GM19328 (cell line): ENCODE results near the gene NUDT14.

Source experiments
- ATAC-seq: cut with Tn5 transposase; IDR thresholded peaks from one replicate; pipeline ENCODE4 v1.9.1; 2021; ENCODE audit warnings: mild to moderate bottlenecking, moderate library complexity; ENCODE audit not compliant: unreplicated experiment

Gene NUDT14

GRCh38 chr14:105180592-105181548 is at the start of gene NUDT14:
Gene NUDT14, minus strand, starts transcription at chr14:105181312. Its CDS starts 103 bp downstream, at chr14:105181209.
- no peak for ATAC-seq

- no peak for ATAC-seq
Observed at GRCh38 chr14:105229099-105229655, 48.1 kb upstream of the NUDT14 start.

- ATAC-seq = no peak
Observed at GRCh38 chr14:105228562-105228961, 47.5 kb upstream of the NUDT14 start.

GRCh38 chr14:105227346-105227745 is 46.2 kb upstream of the NUDT14 start:
- ATAC-seq = no peak

- ATAC-seq = no peak
Observed at GRCh38 chr14:105226198-105226597, 45.1 kb upstream of the NUDT14 start.

- no peak for ATAC-seq
Observed at GRCh38 chr14:105224845-105225570, 43.9 kb upstream of the NUDT14 start.

- no peak for ATAC-seq
Observed at GRCh38 chr14:105223770-105224544, 42.8 kb upstream of the NUDT14 start.

GRCh38 chr14:105223260-105223659 is 42.1 kb upstream of the NUDT14 start:
- no peak for ATAC-seq

GRCh38 chr14:105221598-105222178 is 40.6 kb upstream of the NUDT14 start:
- no peak for ATAC-seq

- no peak for ATAC-seq
Observed at GRCh38 chr14:105220699-105221597, 39.8 kb upstream of the NUDT14 start.

- ATAC-seq = no peak
Observed at GRCh38 chr14:105219753-105220152, 38.6 kb upstream of the NUDT14 start.

- ATAC-seq = no peak
Observed at GRCh38 chr14:105219043-105219612, 38.0 kb upstream of the NUDT14 start.

- ATAC-seq = no peak
Observed at GRCh38 chr14:105218611-105219010, 37.5 kb upstream of the NUDT14 start.

- ATAC-seq = no peak
Observed at GRCh38 chr14:105217774-105218173, 36.7 kb upstream of the NUDT14 start.

- ATAC-seq = no peak
Observed at GRCh38 chr14:105216490-105217247, 35.6 kb upstream of the NUDT14 start.

- ATAC-seq = no peak
Observed at GRCh38 chr14:105215602-105216001, 34.5 kb upstream of the NUDT14 start.

- no peak for ATAC-seq
Observed at GRCh38 chr14:105214324-105214915, 33.3 kb upstream of the NUDT14 start.

GRCh38 chr14:105213361-105213760 is 32.2 kb upstream of the NUDT14 start:
- ATAC-seq = no peak
